PC-3 (cell line): ENCODE data around the gene NME7.

Source experiments
- CTCF ChIP-seq: fragments of 300-600 bp; sonication (generic); conservative IDR thresholded peaks from 2 replicates; pipeline ENCODE4 v1.5.1; 2017; ENCODE audit warnings: antibody characterized with exemption, low read depth, mild to moderate bottlenecking, low read length
- EZH2 ChIP-seq: fragments of 300-600 bp; sonication (generic); IDR thresholded peaks from one replicate; pipeline ENCODE4 v1.6.1; 2017; ENCODE audit warnings: antibody characterized with exemption, mild to moderate bottlenecking, low read length; ENCODE audit not compliant: unreplicated experiment
- EZH2phosphoT487 ChIP-seq: fragments of 300-600 bp; sonication (generic); IDR thresholded peaks from 2 replicates; pipeline ENCODE4 v1.6.1; 2018; ENCODE audit warnings: mild to moderate bottlenecking, antibody characterized with exemption, low read length, borderline replicate concordance

GRCh38 chr1:169105434-169106094 is 262.0 kb downstream of the NME7 start:
- TF ChIP-seq CTCF (no peak; the same call in 1 of the 2 replicates), EZH2 (no peak), EZH2phosphoT487 (no peak)
